ENCODE results near the gene CCL8. TPM values are rescaled to one million over a fixed set of nuclear protein-coding genes. Genes with fewer than 3 reads are reported as not detected.

CCL8 gene
- polyA plus RNA-seq, 1 donor, result 0.39 TPM

Other genes starting within 250 kb of the CCL8 start
- 34.5 TPM for gene CCL2, start 64.2 kb upstream of the CCL8 start, polyA plus RNA-seq
- gene CCL7, start 49.2 kb upstream of the CCL8 start, polyA plus RNA-seq, result not detected
- 0.64 TPM for gene CCL11, start 33.7 kb upstream of the CCL8 start, polyA plus RNA-seq
- 1.0 TPM for gene CCL13, start 37.0 kb downstream of the CCL8 start, polyA plus RNA-seq
- gene CCL1, start 43.8 kb downstream of the CCL8 start, polyA plus RNA-seq, result not detected